IMR-90 (cell line): ENCODE results near the gene RBM41. TPM values are rescaled to one million over a fixed set of nuclear protein-coding genes. Genes with fewer than 3 reads are reported as not detected.

Source experiments
- ATAC-seq: fragments of 200-7000 bp; cut with Tn5 transposase; 2 replicates; pipeline ENCODE4 v1.9.1; 2020; ENCODE audit warnings: low read depth, mild to moderate bottlenecking, moderate library complexity
- BruUV-seq: library from RNA; stranded (reverse); fragments of 400-500 nt; replicated peaks from 2 replicates; lab custom pipeline; 2021; lab: Mats Ljungman, UMichigan
- CTCF ChIA-PET: fragments of 300-600 bp; formaldehyde crosslinking; extraction: SDS; loops from one replicate; lab custom pipeline; 2021; ENCODE audit warnings: antibody characterized with exemption; lab: Yijun Ruan, JAX
- POLR2A ChIA-PET: fragments of 300-600 bp; sonication (Branson Sonifier 250); formaldehyde crosslinking; loops from one replicate; lab custom pipeline; 2022; ENCODE audit warnings: antibody characterized with exemption; ENCODE audit not compliant: unreplicated experiment; lab: Charles Lee
- DNase-seq: peaks from one replicate; pipeline ENCODE4 v3.0.0; 2013
- H2AFZ ChIP-seq: replicated peaks from 2 replicates; pipeline ENCODE3; 2013; ENCODE audit warnings: low read length, mild to moderate bottlenecking; ENCODE audit not compliant: poor library complexity
- H2AK5ac ChIP-seq: 2 replicates; pipeline ENCODE4 v1.6.1; 2013; ENCODE audit warnings: low read depth, low read length, inconsistent platforms
- H2AK9ac ChIP-seq: replicated peaks from 2 replicates; pipeline ENCODE3; 2013; ENCODE audit warnings: mild to moderate bottlenecking, low read depth, low read length, moderate library complexity; ENCODE audit not compliant: poor library complexity
- H2BK120ac ChIP-seq: 2 replicates; pipeline ENCODE4 v1.6.1; 2013; ENCODE audit warnings: low read depth, low read length, inconsistent platforms
- H2BK15ac ChIP-seq: 3 replicates; pipeline ENCODE4 v1.6.1; 2013; ENCODE audit warnings: low read depth, low read length, inconsistent platforms
- H2BK20ac ChIP-seq: 2 replicates; pipeline ENCODE4 v1.6.1; 2013; ENCODE audit warnings: low read depth, mild to moderate bottlenecking, inconsistent platforms, low read length, moderate library complexity
- H2BK5ac ChIP-seq: 2 replicates; pipeline ENCODE4 v1.6.1; 2013; ENCODE audit warnings: mild to moderate bottlenecking, low read depth, low read length, inconsistent platforms; ENCODE audit not compliant: poor library complexity, severe bottlenecking
- H3K14ac ChIP-seq: replicated peaks from 2 replicates; pipeline ENCODE4 v1.6.1; 2013; ENCODE audit warnings: low read depth, low read length, inconsistent platforms
- H3K18ac ChIP-seq: 2 replicates; pipeline ENCODE4 v1.6.1; 2013; ENCODE audit warnings: low read depth, low read length, control low read depth
- H3K23ac ChIP-seq: 2 replicates; pipeline ENCODE4 v1.6.1; 2013; ENCODE audit warnings: low read depth, low read length, inconsistent platforms
- H3K27ac ChIP-seq: 2 replicates; pipeline ENCODE4 v1.5.1; 2013; ENCODE audit warnings: mild to moderate bottlenecking, control low read depth, low read length; ENCODE audit not compliant: insufficient read depth
- H3K27me3 ChIP-seq: 2 replicates; pipeline ENCODE4 v1.6.1; 2013; ENCODE audit warnings: low read length; ENCODE audit not compliant: control insufficient read depth, insufficient read depth
- H3K36me3 ChIP-seq: 2 replicates; pipeline ENCODE4 v1.6.1; 2013; ENCODE audit warnings: low read length, mixed read lengths; ENCODE audit not compliant: control insufficient read depth, insufficient read depth
- H3K4ac ChIP-seq: 2 replicates; pipeline ENCODE4 v1.6.1; 2013; ENCODE audit warnings: low read depth, low read length, inconsistent platforms
- H3K4me1 ChIP-seq: 2 replicates; pipeline ENCODE4 v1.6.1; 2013; ENCODE audit warnings: low read length, mixed read lengths; ENCODE audit not compliant: control insufficient read depth, insufficient read depth
- H3K4me2 ChIP-seq: 2 replicates; pipeline ENCODE4 v1.6.1; 2013; ENCODE audit warnings: low read depth, mild to moderate bottlenecking, control low read depth, low read length, moderate library complexity
- H3K4me3 ChIP-seq: 2 replicates; pipeline ENCODE4 v1.5.1; 2013; ENCODE audit warnings: low read depth, mild to moderate bottlenecking, control low read depth, low read length, moderate library complexity; ENCODE audit not compliant: insufficient read depth
- H3K56ac ChIP-seq: 2 replicates; pipeline ENCODE4 v1.6.1; 2013; ENCODE audit warnings: low read length, inconsistent platforms; ENCODE audit not compliant: insufficient read depth; ENCODE audit errors: extremely low read depth
- H3K79me1 ChIP-seq, 2 experiments: 2 replicates each; pipeline ENCODE4 v1.6.1; 2013; ENCODE audit warnings: low read length in 2 of 2, inconsistent platforms in 1 of 2, low read depth in 1 of 2
- H3K9ac ChIP-seq: 2 replicates; pipeline ENCODE4 v1.6.1; 2013; ENCODE audit warnings: low read depth, low read length, control low read depth
- H3K9me1 ChIP-seq: 2 replicates; pipeline ENCODE4 v1.6.1; 2013; ENCODE audit warnings: low read length, inconsistent platforms; ENCODE audit not compliant: insufficient read depth
- H3K9me3 ChIP-seq: 2 replicates; pipeline ENCODE4 v1.6.1; 2013; ENCODE audit warnings: low read length; ENCODE audit not compliant: control insufficient read depth, insufficient read depth
- H4K20me1 ChIP-seq: 2 replicates; pipeline ENCODE4 v1.6.1; 2013; ENCODE audit warnings: low read length, inconsistent platforms; ENCODE audit not compliant: insufficient read depth
- H4K5ac ChIP-seq: 2 replicates; pipeline ENCODE4 v1.6.1; 2013; ENCODE audit warnings: mild to moderate bottlenecking, low read depth, low read length, control low read depth
- H4K8ac ChIP-seq, 2 experiments: 2 replicates each; pipeline ENCODE4 v1.6.1; 2013; ENCODE audit warnings: low read depth in 2 of 2, low read length in 2 of 2, control low read depth in 1 of 2, inconsistent platforms in 1 of 2
- H4K91ac ChIP-seq: 2 replicates; pipeline ENCODE4 v1.6.1; 2013; ENCODE audit warnings: low read depth, low read length, inconsistent platforms; ENCODE audit not compliant: insufficient read depth
- BHLHE40 ChIP-seq: fragments of 150-350 bp; IDR thresholded peaks from 2 replicates; pipeline ENCODE4 v1.6.1; 2016; ENCODE audit warnings: mild to moderate bottlenecking, low read depth, low read length
- CEBPB ChIP-seq: IDR thresholded peaks from 2 replicates; pipeline ENCODE4 v1.6.1; 2012; ENCODE audit warnings: low read depth, low read length, improper control_type of control experiment
- CHD1 ChIP-seq: IDR thresholded peaks from 2 replicates; pipeline ENCODE4 v1.6.1; 2012; ENCODE audit warnings: low read depth, low read length, improper control_type of control experiment
- FOS ChIP-seq: fragments of 150-350 bp; IDR thresholded peaks from 2 replicates; pipeline ENCODE4 v1.6.1; 2016; ENCODE audit warnings: low read depth, low read length
- MAFK ChIP-seq: IDR thresholded peaks from 2 replicates; pipeline ENCODE4 v1.6.1; 2012; ENCODE audit warnings: low read depth, low read length, improper control_type of control experiment
- MAZ ChIP-seq: IDR thresholded peaks from 2 replicates; pipeline ENCODE4 v1.6.1; 2012; ENCODE audit warnings: low read depth, mild to moderate bottlenecking, low read length, improper control_type of control experiment, moderate library complexity, borderline replicate concordance
- MXI1 ChIP-seq: IDR thresholded peaks from 2 replicates; pipeline ENCODE4 v1.6.1; 2012; ENCODE audit warnings: low read depth, mild to moderate bottlenecking, low read length, moderate library complexity, borderline replicate concordance
- NFE2L2 ChIP-seq: fragments of 150-350 bp; IDR thresholded peaks from 2 replicates; pipeline ENCODE4 v1.6.1; 2016; ENCODE audit warnings: low read depth, mild to moderate bottlenecking, low read length
- POLR2A ChIP-seq: IDR thresholded peaks from 2 replicates; pipeline ENCODE4 v1.6.1; 2012; ENCODE audit warnings: mild to moderate bottlenecking, low read depth, low read length
- RAD21 ChIP-seq: IDR thresholded peaks from 2 replicates; pipeline ENCODE4 v1.6.1; 2012; ENCODE audit warnings: low read length, improper control_type of control experiment
- RCOR1 ChIP-seq: IDR thresholded peaks from 2 replicates; pipeline ENCODE4 v1.6.1; 2012; ENCODE audit warnings: mild to moderate bottlenecking, low read length, improper control_type of control experiment; ENCODE audit not compliant: insufficient replicate concordance
- RFX5 ChIP-seq: IDR thresholded peaks from 2 replicates; pipeline ENCODE4 v1.8.0; 2012; ENCODE audit warnings: low read depth, mild to moderate bottlenecking, low read length, moderate library complexity
- SMC3 ChIP-seq: fragments of 150-350 bp; IDR thresholded peaks from 2 replicates; pipeline ENCODE4 v1.6.1; 2016; ENCODE audit warnings: low read depth, mild to moderate bottlenecking, antibody characterized with exemption, low read length, moderate library complexity
- WGBS, 2 experiments: methylation state at CpG; one replicate each; pipeline versions ENCODE4 v1.1.5 to v1.1.7; 2013; ENCODE audit warnings: missing lambda C conversion rate in 2 of 2; ENCODE audit not compliant: insufficient read length in 1 of 2; ENCODE audit errors: extremely low coverage in 2 of 2; 5-methylcytosine and 5-hydroxymethylcytosine counted together
- dilution Hi-C: fragments of 300-500 bp; cut with HindIII; formaldehyde crosslinking; loops from one replicate; pipeline ENCODE4 v1.14.3; 2018; ENCODE audit warnings: low sequenced_read_pairs; ENCODE audit not compliant: unreplicated experiment
- in situ Hi-C: fragments of 300-500 bp; cut with MboI; formaldehyde crosslinking; loops from 3 replicates; pipeline ENCODE4 v1.14.3; 2019; ENCODE audit warnings: low sequenced_read_pairs, inconsistent platforms, mixed read lengths
- intact Hi-C: fragments of 100-400 bp; cut with micrococcal nuclease; formaldehyde crosslinking; loops from 2 replicates; pipeline ENCODE4 v1.10.0; 2022
- polyA plus RNA-seq, 3 experiments: library from polyadenylated mRNA; depleted of rRNA; stranded (reverse); fragments of >200 nt; gene quantifications; 2 replicates each; pipeline ENCODE4 v1.2.3, GENCODE V29; 2012; ENCODE audit warnings: low replicate concordance in 1 of 3
- total RNA-seq: library from RNA; depleted of rRNA; stranded (reverse); fragments of >200 nt; gene quantifications from 2 replicates; pipeline ENCODE4 v1.2.3, GENCODE V29; 2012
- TF ChIP-seq, protein P1 (sequence below): conservative IDR thresholded peaks from 2 replicates; pipeline ENCODE4 v1.5.1; 2012; ENCODE audit warnings: mild to moderate bottlenecking, low read depth, low read length, improper control_type of control experiment
- TF ChIP-seq, protein P2 (sequence below): fragments of 150-350 bp; IDR thresholded peaks from 2 replicates; pipeline ENCODE4 v1.6.1; 2016; ENCODE audit warnings: low read depth, mild to moderate bottlenecking, low read length, moderate library complexity, borderline replicate concordance

RBM41 gene
- total and polyA plus RNA-seq, 2 of the 4 experiments (the other 2 are of a cell fraction): 3.9 to 8.6 TPM

DNA sequence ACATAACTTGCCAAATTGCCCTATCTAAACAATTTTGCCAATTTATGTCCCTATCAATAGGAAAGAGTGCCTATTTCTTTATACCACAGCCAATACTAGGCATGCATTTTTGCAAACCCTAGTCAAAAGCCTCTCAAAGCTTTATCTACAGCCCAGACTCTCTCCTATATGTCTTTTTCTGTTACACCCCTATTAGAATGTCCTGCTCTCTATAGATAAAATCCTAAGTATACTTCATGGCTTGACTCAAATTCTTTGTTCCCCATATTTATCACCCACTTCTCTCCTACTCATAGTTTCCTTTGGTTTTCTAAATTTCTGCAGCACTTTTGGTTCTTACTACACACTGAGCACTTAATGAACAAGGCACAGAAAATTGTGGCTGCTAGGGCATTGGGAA lies 49.6 kb upstream of the RBM41 start (continued):
- TF ChIP-seq FOS: no peak
- TF ChIP-seq RFX5: no peak
- no peak for TF ChIP-seq NFE2L2
- no peak for TF ChIP-seq SMC3
- TF ChIP-seq BHLHE40: no peak
- TF ChIP-seq POLR2A: no peak

DNA sequence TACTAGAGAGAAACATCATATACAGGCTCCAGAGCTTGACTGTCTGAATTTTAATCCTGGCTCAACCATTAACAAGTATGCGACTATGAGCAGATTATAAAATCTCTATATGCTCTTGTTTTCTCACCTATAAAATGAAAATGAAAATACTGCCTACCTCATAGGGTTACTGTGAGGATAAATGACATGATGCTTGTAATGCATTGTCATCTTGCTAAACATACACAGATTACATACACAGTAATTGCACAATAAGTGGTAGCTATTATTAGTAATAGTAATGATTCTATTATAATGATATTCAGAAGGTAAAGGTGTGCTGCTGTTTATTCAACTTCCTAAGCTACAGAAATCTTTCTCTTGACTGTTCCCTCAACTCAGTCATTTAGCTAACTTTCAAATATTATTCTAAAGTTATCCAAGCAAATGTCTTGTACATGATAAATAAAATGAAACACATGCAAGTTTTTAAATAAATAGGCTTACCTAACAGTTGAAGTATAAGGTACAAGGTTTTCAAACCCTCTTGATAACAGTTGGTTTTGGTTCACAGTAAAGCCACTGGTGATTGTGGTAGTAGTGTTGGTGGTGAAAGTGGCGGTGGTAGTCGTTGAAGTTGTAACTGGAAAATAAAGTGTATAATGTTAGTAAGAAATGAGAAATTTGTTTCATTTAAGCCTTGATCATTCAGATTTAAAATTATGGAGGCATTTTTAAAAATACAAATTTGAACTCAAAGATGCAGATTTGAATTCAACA lies 48.7 kb upstream of the RBM41 start:
- in situ Hi-C loops: no loop called here
- H2BK120ac ChIP-seq: no peak overlapping the region
- no peak overlapping the region for H3K27ac ChIP-seq
- no peak overlapping the region for H2AFZ ChIP-seq
- WGBS, 2 experiments: no CpG with 5 or more reads among the region's 3 CpGs
- no peak overlapping the region for H3K4me2 ChIP-seq
- H2AK5ac ChIP-seq: no peak overlapping the region
- H4K91ac ChIP-seq: no peak overlapping the region
- H3K9ac ChIP-seq: no peak overlapping the region
- intact Hi-C loops: no loop called here
- no peak overlapping the region for H3K23ac ChIP-seq
- H3K14ac ChIP-seq: no peak overlapping the region
- H3K9me1 ChIP-seq: no peaks in the 10 kb centered on the region
- no peaks in the 10 kb centered on the region for H3K27me3 ChIP-seq
- H4K5ac ChIP-seq: no peak overlapping the region
- H3K18ac ChIP-seq: no peak overlapping the region
- POLR2A ChIA-PET: no interaction called here
- ATAC-seq (no peak), DNase-seq (no peak)
- no peaks in the 10 kb centered on the region for H3K79me1 ChIP-seq
- no peak overlapping the region for H2BK15ac ChIP-seq
- no peak overlapping the region for H2BK5ac ChIP-seq
- H2BK20ac ChIP-seq: no peak overlapping the region
- no peak overlapping the region for H4K8ac ChIP-seq
- CTCF ChIA-PET: no interaction called here
- H3K4me3 ChIP-seq: no peak overlapping the region
- H2AK9ac ChIP-seq: no peak overlapping the region
- H3K4ac ChIP-seq: no peak overlapping the region
- H3K9me3 ChIP-seq: no peaks in the 10 kb centered on the region
- H3K4me1 ChIP-seq: no peaks in the 10 kb centered on the region
- no peaks in the 10 kb centered on the region for H3K36me3 ChIP-seq
- no TSS peak for BruUV-seq
- no peaks in the 10 kb centered on the region for H4K20me1 ChIP-seq
- no peak overlapping the region for H3K56ac ChIP-seq
- dilution Hi-C loops: no loop called here
- TF ChIP-seq CHD1: no peak
- no peak for TF ChIP-seq BHLHE40
- no peak for TF ChIP-seq MAFK
- no peak for TF ChIP-seq POLR2A
- no peak for TF ChIP-seq RAD21
- no peak for TF ChIP-seq CEBPB
- TF ChIP-seq RCOR1: no peak
- TF ChIP-seq, protein P1, sequence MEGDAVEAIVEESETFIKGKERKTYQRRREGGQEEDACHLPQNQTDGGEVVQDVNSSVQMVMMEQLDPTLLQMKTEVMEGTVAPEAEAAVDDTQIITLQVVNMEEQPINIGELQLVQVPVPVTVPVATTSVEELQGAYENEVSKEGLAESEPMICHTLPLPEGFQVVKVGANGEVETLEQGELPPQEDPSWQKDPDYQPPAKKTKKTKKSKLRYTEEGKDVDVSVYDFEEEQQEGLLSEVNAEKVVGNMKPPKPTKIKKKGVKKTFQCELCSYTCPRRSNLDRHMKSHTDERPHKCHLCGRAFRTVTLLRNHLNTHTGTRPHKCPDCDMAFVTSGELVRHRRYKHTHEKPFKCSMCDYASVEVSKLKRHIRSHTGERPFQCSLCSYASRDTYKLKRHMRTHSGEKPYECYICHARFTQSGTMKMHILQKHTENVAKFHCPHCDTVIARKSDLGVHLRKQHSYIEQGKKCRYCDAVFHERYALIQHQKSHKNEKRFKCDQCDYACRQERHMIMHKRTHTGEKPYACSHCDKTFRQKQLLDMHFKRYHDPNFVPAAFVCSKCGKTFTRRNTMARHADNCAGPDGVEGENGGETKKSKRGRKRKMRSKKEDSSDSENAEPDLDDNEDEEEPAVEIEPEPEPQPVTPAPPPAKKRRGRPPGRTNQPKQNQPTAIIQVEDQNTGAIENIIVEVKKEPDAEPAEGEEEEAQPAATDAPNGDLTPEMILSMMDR: no peak
- no peak for TF ChIP-seq MAZ
- TF ChIP-seq RFX5: no peak
- TF ChIP-seq MXI1: no peak
- TF ChIP-seq, protein P2, sequence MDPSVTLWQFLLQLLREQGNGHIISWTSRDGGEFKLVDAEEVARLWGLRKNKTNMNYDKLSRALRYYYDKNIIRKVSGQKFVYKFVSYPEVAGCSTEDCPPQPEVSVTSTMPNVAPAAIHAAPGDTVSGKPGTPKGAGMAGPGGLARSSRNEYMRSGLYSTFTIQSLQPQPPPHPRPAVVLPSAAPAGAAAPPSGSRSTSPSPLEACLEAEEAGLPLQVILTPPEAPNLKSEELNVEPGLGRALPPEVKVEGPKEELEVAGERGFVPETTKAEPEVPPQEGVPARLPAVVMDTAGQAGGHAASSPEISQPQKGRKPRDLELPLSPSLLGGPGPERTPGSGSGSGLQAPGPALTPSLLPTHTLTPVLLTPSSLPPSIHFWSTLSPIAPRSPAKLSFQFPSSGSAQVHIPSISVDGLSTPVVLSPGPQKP: no peak
- TF ChIP-seq SMC3: no peak
- TF ChIP-seq FOS: no peak
